GM19035 (cell line): ENCODE measurements around the gene IFT122.
"Not testable (repeated sequence)": the region's sequence is repeated elsewhere in the genome, so short reads cannot be mapped to it uniquely, and the experiment has no call there.

Experiments
- ATAC-seq: cut with Tn5 transposase; IDR thresholded peaks from one replicate; pipeline ENCODE4 v1.9.1; 2021; ENCODE audit not compliant: unreplicated experiment

Gene IFT122

GRCh38 chr3:129532261-129532660 lies 92.2 kb downstream of the IFT122 start:
- no peak for ATAC-seq

GRCh38 chr3:129533406-129533805 lies 93.4 kb downstream of the IFT122 start:
- ATAC-seq, result no peak

GRCh38 chr3:129534428-129535027 lies 94.5 kb downstream of the IFT122 start:
- no peak for ATAC-seq

- ATAC-seq, result no peak
Measured at GRCh38 chr3:129535075-129535474, 95.1 kb downstream of the IFT122 start.

GRCh38 chr3:129536374-129536667 lies 96.3 kb downstream of the IFT122 start:
- ATAC-seq, result no peak

GRCh38 chr3:129536804-129537203 lies 96.8 kb downstream of the IFT122 start:
- no peak for ATAC-seq

- ATAC-seq, result no peak
Measured at GRCh38 chr3:129539206-129539605, 99.2 kb downstream of the IFT122 start.

- ATAC-seq, result no peak
Measured at GRCh38 chr3:129540776-129541516, 100.9 kb downstream of the IFT122 start.

GRCh38 chr3:129542747-129543146 lies 102.7 kb downstream of the IFT122 start:
- no peak for ATAC-seq

- no peak for ATAC-seq
Measured at GRCh38 chr3:129543156-129543790, 103.2 kb downstream of the IFT122 start, which contains the start of gene H1-8. Gene H1-8 (plus strand): TSS chr3:129543175. CDS start chr3:129543219, 44 bp downstream.

- no peak for ATAC-seq
Measured at GRCh38 chr3:129543999-129544398, 104.0 kb downstream of the IFT122 start.

GRCh38 chr3:129545951-129546350 lies 105.9 kb downstream of the IFT122 start:
- not testable (repeated sequence) for ATAC-seq

GRCh38 chr3:129547241-129547640 lies 107.2 kb downstream of the IFT122 start:
- no peak for ATAC-seq

- no peak for ATAC-seq
Measured at GRCh38 chr3:129548104-129548965, 108.3 kb downstream of the IFT122 start.

GRCh38 chr3:129549006-129549800 lies 109.2 kb downstream of the IFT122 start:
- ATAC-seq, result no peak

GRCh38 chr3:129549805-129550204 lies 109.8 kb downstream of the IFT122 start:
- ATAC-seq, result no peak

GRCh38 chr3:129552287-129553050 lies 112.4 kb downstream of the IFT122 start:
- no peak for ATAC-seq

- no peak for ATAC-seq
Measured at GRCh38 chr3:129553171-129553570, 113.1 kb downstream of the IFT122 start.

GRCh38 chr3:129553719-129554118 lies 113.7 kb downstream of the IFT122 start:
- no peak for ATAC-seq
